HepG2 (cell line): ENCODE data around the gene DOCK11.

Source experiments
- CC2D1A ChIP-seq: sonication (generic); formaldehyde crosslinking; IDR thresholded peaks from 2 replicates; pipeline ENCODE4 v1.8.1; 2023; ENCODE audit warnings: mild to moderate bottlenecking, missing genetic modification reagents
- CHD4 ChIP-seq: fragments of 200-600 bp; sonication (generic); IDR thresholded peaks from 2 replicates; pipeline ENCODE4 v1.7.0; 2017; ENCODE audit warnings: mild to moderate bottlenecking, low read length, borderline replicate concordance
- FLYWCH1 ChIP-seq: sonication (generic); formaldehyde crosslinking; IDR thresholded peaks from 2 replicates; pipeline ENCODE4 v1.8.1; 2023; ENCODE audit warnings: mild to moderate bottlenecking, missing genetic modification reagents
- PCBP1 ChIP-seq: fragments of 200-400 bp; formaldehyde crosslinking; IDR thresholded peaks from 2 replicates; pipeline ENCODE4 v1.6.1; 2017; ENCODE audit warnings: mild to moderate bottlenecking, low read depth, low read length, borderline replicate concordance
- POLR2A ChIP-seq, 2 experiments: IDR thresholded peaks; 2 replicates each; pipeline ENCODE4 v1.6.1; 2011; ENCODE audit warnings: low read depth in 2 of 2, low read length in 2 of 2, mild to moderate bottlenecking in 1 of 2, moderate library complexity in 1 of 2; ENCODE audit not compliant: insufficient read depth in 1 of 2
- RBM22 ChIP-seq: fragments of 200-400 bp; formaldehyde crosslinking; optimal IDR thresholded peaks from 2 replicates; pipeline ENCODE3; 2017; ENCODE audit warnings: mild to moderate bottlenecking, low read length, moderate library complexity
- RFX5 ChIP-seq: IDR thresholded peaks from 2 replicates; pipeline ENCODE4 v1.6.1; 2011; ENCODE audit warnings: low read depth, low read length, improper control_type of control experiment
- TAF1 ChIP-seq: sonication (generic); formaldehyde crosslinking; IDR thresholded peaks from 2 replicates; pipeline ENCODE4 v1.4.0; 2020; ENCODE audit warnings: missing genetic modification reagents
- ZNF3 ChIP-seq: IDR thresholded peaks from 2 replicates; pipeline ENCODE4 v1.7.0; 2017; ENCODE audit warnings: inconsistent platforms
- ZNF704 ChIP-seq: sonication (generic); formaldehyde crosslinking; IDR thresholded peaks from 2 replicates; pipeline ENCODE4 v1.8.1; 2023; ENCODE audit warnings: mild to moderate bottlenecking, inconsistent platforms, moderate library complexity, missing genetic modification reagents, borderline replicate concordance

- TF ChIP-seq ZNF704 (CRISPR knock-in tag) (no peak), RBM22 (no peak), CC2D1A (no peak), TAF1 (CRISPR knock-in tag) (no peak), RFX5 (no peak), PCBP1 (no peak), ZNF3 (CRISPR knock-in tag) (no peak), POLR2A (IDR thresholded peaks at IDR 0.05; ENCODE audit: insufficient read depth in 1 of 2, low read depth in 2 of 2, low read length in 2 of 2) (no peak), FLYWCH1 (CRISPR knock-in tag) (no peak), CHD4 (no peak)
Measured at GRCh38 chrX:118694638-118695037, 199.0 kb downstream of the DOCK11 start.
